Testis (tissue), 3 donors: ENCODE data around the gene ZNF81. TPM values are rescaled to one million over a fixed set of nuclear protein-coding genes. Genes with fewer than 3 reads are reported as not detected.
"Not testable (repeated sequence)": the region's sequence is repeated elsewhere in the genome, so short reads cannot be mapped to it uniquely, and the experiment has no call there.

ENCODE experiments used
- DNase-seq: peaks from one replicate; pipeline ENCODE4 v3.0.0-alpha.2; 2019
- H3K27ac ChIP-seq, 2 donors: fragments of 200-600 bp; sonication (generic); one replicate each; pipeline ENCODE4 v1.5.1; 2019
- H3K27me3 ChIP-seq: fragments of 200-600 bp; sonication (generic); one replicate; pipeline ENCODE4 v1.5.1; 2019
- H3K36me3 ChIP-seq: fragments of 200-600 bp; sonication (generic); one replicate; pipeline ENCODE4 v1.5.1; 2017; ENCODE audit warnings: low read depth; ENCODE audit errors: missing control alignments
- H3K4me1 ChIP-seq: fragments of 200-600 bp; sonication (generic); one replicate; pipeline ENCODE4 v1.5.1; 2019
- H3K4me3 ChIP-seq, 2 donors: fragments of 200-600 bp; sonication (generic); one replicate each; pipeline ENCODE4 v1.5.1; 2017 to 2019
- H3K9me3 ChIP-seq: fragments of 200-600 bp; sonication (generic); one replicate; pipeline ENCODE4 v1.5.1; 2017
- CTCF ChIP-seq, 3 experiments: fragments of 450-650 bp in 2 of 3; fragments of 200-600 bp in 1 of 3; sonication (generic) in 1 of 3; IDR thresholded peaks; one replicate each; pipeline ENCODE4 v1.5.1; 2016 to 2019; ENCODE audit warnings: antibody characterized with exemption in 3 of 3, mild to moderate bottlenecking in 2 of 3, moderate library complexity in 1 of 3
- POLR2A ChIP-seq: fragments of 450-650 bp; IDR thresholded peaks from one replicate; pipeline ENCODE4 v1.6.1; 2017; ENCODE audit warnings: antibody characterized with exemption, mild to moderate bottlenecking, moderate library complexity
- WGBS, 2 donors: methylation state at CpG; one replicate each; pipeline ENCODE4 v1.1.5; 2018; 5-methylcytosine and 5-hydroxymethylcytosine counted together
- intact Hi-C: fragments of 100-400 bp; cut with DNase I; formaldehyde crosslinking; loops from one replicate; pipeline ENCODE4 v1.15.1; 2023; ENCODE audit warnings: low total_unique reads
- polyA plus RNA-seq: library from polyadenylated mRNA; stranded (reverse); fragments of 350-450 nt; fragmentation: Illumina TruSeq; extraction: RNeasy Lipid Tissue Mini Kit (QIAGEN cat#74804); gene quantifications from one replicate; pipeline ENCODE4 v1.2.3, GENCODE V29; 2014; ENCODE audit warnings: low read depth, low replicate concordance; ENCODE audit not compliant: insufficient read depth
- total RNA-seq, 2 donors: library from RNA; depleted of rRNA; stranded (reverse); fragments of >200 nt; gene quantifications; one replicate each; pipeline ENCODE4 v1.2.3, GENCODE V29; 2016

ZNF81 gene
- total and polyA plus RNA-seq, 3 donors from 2014 or later, result 2.8 to 6.2 (median 4.7) TPM

- TF ChIP-seq CTCF (IDR thresholded peaks at IDR 0.05), result no peak
- no peak for TF ChIP-seq POLR2A
- H3K4me1 ChIP-seq, result no peaks in the 10 kb centered on the region
- no peak overlapping the region for H3K27ac ChIP-seq
- H3K27me3 ChIP-seq, result no peaks in the 10 kb centered on the region
- WGBS, 2 donors, result 90 to 93% methylated on average over 2 to 9 of the region's 13 CpGs
- DNase-seq, result no peak
- H3K9me3 ChIP-seq, result no peaks in the 10 kb centered on the region
- intact Hi-C loops, result no loop called here
- no peak overlapping the region for H3K4me3 ChIP-seq
- no peaks in the 10 kb centered on the region for H3K36me3 ChIP-seq
These were observed 119.3 kb downstream of the ZNF81 start for GRCh38 chrX:47956016-47956415.

- H3K9me3 ChIP-seq, H3K36me3 ChIP-seq, H3K27ac ChIP-seq, H3K27me3 ChIP-seq, H3K4me3 ChIP-seq, intact Hi-C loops, H3K4me1 ChIP-seq, DNase-seq: not testable (repeated sequence)
- 95 to 96% methylated on average over 3 of the region's 4 CpGs for WGBS, 2 donors
These were observed 121.5 kb downstream of the ZNF81 start for GRCh38 chrX:47958206-47958605.

GRCh38 chrX:47958761-47959342 lies 122.2 kb downstream of the ZNF81 start:
- Histone ChIP-seq H3K4me3 (no peak overlapping the region), H3K27me3 (no peaks in the 10 kb centered on the region), H3K9me3 (no peaks in the 10 kb centered on the region), H3K36me3 (no peaks in the 10 kb centered on the region), H3K27ac (no peak overlapping the region), H3K4me1 (no peaks in the 10 kb centered on the region)
- TF ChIP-seq CTCF (IDR thresholded peaks at IDR 0.05), result no peak
- TF ChIP-seq POLR2A, result no peak
- 41 to 51% methylated on average over 3 to 4 of the region's 4 CpGs for WGBS, 2 donors
- intact Hi-C loops, result no loop called here
- DNase-seq, result no peak

- Histone ChIP-seq H3K27ac (no peak overlapping the region), H3K9me3 (no peaks in the 10 kb centered on the region), H3K36me3 (no peaks in the 10 kb centered on the region), H3K27me3 (no peaks in the 10 kb centered on the region), H3K4me1 (no peaks in the 10 kb centered on the region), H3K4me3 (no peak overlapping the region)
- WGBS, 2 donors, result 75 to 86% methylated on average over 2 of the region's 2 CpGs
- no peak for TF ChIP-seq CTCF (IDR thresholded peaks at IDR 0.05)
- TF ChIP-seq POLR2A, result no peak
- DNase-seq, result no peak
- intact Hi-C loops, result no loop called here
These were observed 123.7 kb downstream of the ZNF81 start for GRCh38 chrX:47960406-47960805.

- H3K9me3 ChIP-seq, H3K4me3 ChIP-seq, H3K27me3 ChIP-seq, H3K36me3 ChIP-seq, intact Hi-C loops, H3K4me1 ChIP-seq, H3K27ac ChIP-seq, DNase-seq: not testable (repeated sequence)
- 89 to 97% methylated on average over 5 to 6 of the region's 6 CpGs for WGBS, 2 donors
These were observed 125.1 kb downstream of the ZNF81 start for GRCh38 chrX:47961830-47962229.

- 83 to 91% methylated on average over 6 to 13 of the region's 14 CpGs for WGBS, 2 donors
- intact Hi-C loops, DNase-seq, H3K4me1 ChIP-seq, H3K27me3 ChIP-seq, H3K4me3 ChIP-seq, H3K9me3 ChIP-seq, H3K36me3 ChIP-seq, H3K27ac ChIP-seq: not testable (repeated sequence)
These were observed 128.8 kb downstream of the ZNF81 start for GRCh38 chrX:47965526-47965925.

Other genes with a start within 250 kb of the ZNF81 start
- 1 to 10 TPM; 2.8 to 3.4 TPM for gene SYN1, start 217.0 kb upstream of the ZNF81 start, total RNA-seq
- gene SYN1, start 217.0 kb upstream of the ZNF81 start, polyA plus RNA-seq, result 3.5 TPM
- 1 to 10 TPM; 1.9 to 2.8 TPM for gene CFP, start 207.0 kb upstream of the ZNF81 start, total RNA-seq
- gene CFP, start 207.0 kb upstream of the ZNF81 start, polyA plus RNA-seq, result 4.4 TPM
- gene ELK1, start 186.3 kb upstream of the ZNF81 start, total RNA-seq, result 100 to 1,000 TPM; 102 to 114 TPM
- 70.9 TPM for gene ELK1, start 186.3 kb upstream of the ZNF81 start, polyA plus RNA-seq
- 10 to 100 TPM; 63.8 to 72.0 TPM for gene UXT, start 177.7 kb upstream of the ZNF81 start, total RNA-seq
- 79.9 TPM for gene UXT, start 177.7 kb upstream of the ZNF81 start, polyA plus RNA-seq
- 1 to 10 TPM; 5.8 to 6.1 TPM for gene ZNF182, start 167.1 kb downstream of the ZNF81 start, total RNA-seq
- 3.2 TPM for gene ZNF182, start 167.1 kb downstream of the ZNF81 start, polyA plus RNA-seq
- gene SPACA5, start 170.1 kb downstream of the ZNF81 start, total RNA-seq, result 10 to 100 TPM in 1 of 2 donors, 1 to 10 TPM in 1; 9.5 to 18.9 TPM
- gene SPACA5, start 170.1 kb downstream of the ZNF81 start, polyA plus RNA-seq, result 23.4 TPM
- 1 to 10 TPM; 1.5 to 5.6 TPM for gene ZNF630, start 234.7 kb downstream of the ZNF81 start, total RNA-seq
- gene ZNF630, start 234.7 kb downstream of the ZNF81 start, polyA plus RNA-seq, result 2.0 TPM